SU-DHL-6 (cell line): ENCODE results near the gene UNC5B.

ENCODE experiments used
- H2AFZ ChIP-seq: fragments of 200-600 bp; sonication (generic); 2 replicates; pipeline ENCODE4 v1.6.1; 2014; ENCODE audit warnings: low read depth, mild to moderate bottlenecking, moderate library complexity, mixed read lengths, antibody characterized with exemption, low read length; ENCODE audit not compliant: severe bottlenecking
- H3F3A ChIP-seq: fragments of 200-600 bp; shearing (Covaris generic); 2 replicates; pipeline ENCODE4 v1.6.0; 2016; ENCODE audit warnings: antibody characterized with exemption, mild to moderate bottlenecking; ENCODE audit not compliant: insufficient read depth
- H3K27ac ChIP-seq: fragments of 200-600 bp; sonication (generic); 2 replicates; pipeline ENCODE4 v1.5.1; 2016; ENCODE audit warnings: low read depth, mild to moderate bottlenecking, low read length, moderate library complexity, mixed read lengths
- H3K27me3 ChIP-seq: fragments of 200-600 bp; sonication (generic), shearing (Covaris generic); 2 replicates; pipeline ENCODE4 v1.6.0; 2014; ENCODE audit warnings: mild to moderate bottlenecking, low read length
- H3K36me3 ChIP-seq: fragments of 200-600 bp; sonication (generic); 2 replicates; pipeline ENCODE4 v1.6.1; 2014; ENCODE audit warnings: mild to moderate bottlenecking, low read length, mixed read lengths
- H3K4me2 ChIP-seq: fragments of 300-600, 200-600 bp; shearing (Covaris generic), sonication (generic); 2 replicates; pipeline ENCODE4 v1.6.0; 2014; ENCODE audit warnings: low read length, low read depth, mild to moderate bottlenecking; ENCODE audit not compliant: poor library complexity, severe bottlenecking
- H3K4me3 ChIP-seq: fragments of 200-600 bp; sonication (generic); 2 replicates; pipeline ENCODE4 v1.5.1; 2014; ENCODE audit warnings: antibody characterized with exemption, low read length, mild to moderate bottlenecking, mixed read lengths; ENCODE audit not compliant: insufficient read depth, poor library complexity, severe bottlenecking
- H3K79me2 ChIP-seq: fragments of 200-600 bp; sonication (generic); 2 replicates; pipeline ENCODE4 v1.6.1; 2014; ENCODE audit warnings: mild to moderate bottlenecking, low read length, moderate library complexity; ENCODE audit not compliant: insufficient read depth
- H3K9ac ChIP-seq: fragments of 200-600 bp; sonication (generic); 2 replicates; pipeline ENCODE4 v1.7.0; 2014; ENCODE audit warnings: mild to moderate bottlenecking, low read length
- H3K9me2 ChIP-seq: fragments of 200-600 bp; sonication (generic); replicated peaks from 2 replicates; pipeline ENCODE4 v1.6.1; 2014; ENCODE audit warnings: low read length; ENCODE audit not compliant: insufficient read depth
- H3K9me3 ChIP-seq: fragments of 200-600 bp; sonication (generic); 2 replicates; pipeline ENCODE4 v1.6.1; 2014; ENCODE audit warnings: low read length, mixed read lengths; ENCODE audit not compliant: insufficient read depth
- H4K20me1 ChIP-seq: fragments of 200-600 bp; sonication (generic); 2 replicates; pipeline ENCODE4 v1.6.1; 2014; ENCODE audit warnings: low read depth, mild to moderate bottlenecking, antibody characterized with exemption, low read length, moderate library complexity, mixed read lengths
- CTCF ChIP-seq: fragments of 200-600 bp; sonication (generic); IDR thresholded peaks from one replicate; pipeline ENCODE4 v1.5.1; 2017; ENCODE audit warnings: antibody characterized with exemption, mild to moderate bottlenecking, low read length, moderate library complexity; ENCODE audit not compliant: insufficient read depth, poor library complexity, severe bottlenecking
- EZH2phosphoT487 ChIP-seq: fragments of 200-600 bp; sonication (generic), shearing (Covaris generic); conservative IDR thresholded peaks from 2 replicates; pipeline ENCODE4 v1.6.1; 2018; ENCODE audit warnings: mild to moderate bottlenecking, antibody characterized with exemption, low read length, moderate library complexity, mixed read lengths

The UNC5B gene

DNA sequence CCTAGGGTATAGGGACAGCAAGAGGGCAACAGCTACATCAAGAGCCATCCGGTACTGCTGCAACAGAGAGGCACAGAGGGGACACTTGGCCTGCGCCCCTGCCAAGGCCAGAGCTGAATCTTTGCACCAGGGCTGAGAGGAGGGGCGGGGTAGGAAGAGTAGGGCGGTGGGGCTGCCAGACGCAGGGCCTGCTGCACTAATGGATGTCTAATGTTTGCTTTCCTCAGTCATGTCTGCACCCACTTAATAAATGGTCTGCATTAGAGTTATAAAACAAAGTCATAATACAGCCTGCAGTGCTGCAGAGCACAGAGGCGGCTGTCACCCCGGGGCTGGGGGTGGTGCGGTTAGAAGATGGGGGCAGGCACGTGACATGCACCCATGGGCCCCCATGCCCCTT lies 64.5 kb downstream of the UNC5B start:
- Histone ChIP-seq H3K79me2 (no peaks in the 10 kb centered on the region), H3K9me3 (no peaks in the 10 kb centered on the region), H3K36me3 (no peaks in the 10 kb centered on the region), H3K4me2 (no peak overlapping the region), H3F3A (no peaks in the 10 kb centered on the region), H3K9me2 (no peaks in the 10 kb centered on the region), H3K4me3 (no peak overlapping the region), H3K9ac (no peak overlapping the region), H3K27ac (no peak overlapping the region), H3K27me3 (no peaks in the 10 kb centered on the region), H2AFZ (no peak overlapping the region), H4K20me1 (no peaks in the 10 kb centered on the region)
- TF ChIP-seq CTCF, result no peak
- TF ChIP-seq EZH2phosphoT487, result no peak

DNA sequence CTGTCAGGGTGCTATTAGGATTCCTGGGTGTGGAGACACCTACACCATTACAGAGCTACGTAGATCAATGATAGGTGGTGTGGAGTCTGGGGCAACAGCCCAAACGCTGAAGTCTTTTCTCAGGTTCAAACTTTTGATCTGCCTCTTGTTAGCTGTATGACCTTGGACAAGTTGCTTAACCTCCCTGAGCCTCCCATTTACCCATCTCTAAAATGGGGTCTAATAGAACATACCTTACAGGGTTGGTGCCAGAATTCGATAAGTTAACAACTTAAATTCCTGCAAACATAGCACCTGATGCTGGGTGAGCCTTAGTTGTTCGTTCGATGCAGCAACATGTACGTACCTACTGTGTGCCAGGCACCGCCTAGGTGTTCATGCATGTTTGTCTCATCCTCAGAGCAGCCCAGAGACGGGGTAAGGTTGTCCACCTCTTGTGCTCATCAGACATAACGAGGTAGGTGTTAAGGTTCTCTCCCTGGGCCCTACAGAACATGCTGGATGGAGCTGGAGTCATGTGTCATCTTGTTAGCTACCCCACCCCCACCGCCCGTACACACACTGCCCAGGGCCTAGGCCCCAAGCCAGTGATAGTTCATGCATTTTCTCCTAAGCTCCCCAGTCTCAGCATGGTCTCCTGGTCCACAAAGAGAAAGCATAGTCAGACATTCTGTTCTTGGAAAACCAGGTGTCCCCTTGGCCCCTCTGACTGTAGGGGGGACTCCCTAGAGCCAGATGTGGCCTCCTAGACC lies 65.7 kb downstream of the UNC5B start:
- H2AFZ ChIP-seq, result no peak overlapping the region
- H3K27ac ChIP-seq, result no peak overlapping the region
- H3K36me3 ChIP-seq, result no peaks in the 10 kb centered on the region
- H3K9me2 ChIP-seq, result no peaks in the 10 kb centered on the region
- H3K4me2 ChIP-seq, result no peak overlapping the region
- H3F3A ChIP-seq, result no peaks in the 10 kb centered on the region
- no peaks in the 10 kb centered on the region for H3K79me2 ChIP-seq
- no peak overlapping the region for H3K9ac ChIP-seq
- no peaks in the 10 kb centered on the region for H4K20me1 ChIP-seq
- H3K9me3 ChIP-seq, result no peaks in the 10 kb centered on the region
- H3K27me3 ChIP-seq, result no peaks in the 10 kb centered on the region
- no peak overlapping the region for H3K4me3 ChIP-seq
- TF ChIP-seq EZH2phosphoT487 (no peak), CTCF (no peak)

GRCh38 chr10:71278691-71279588 lies 66.6 kb downstream of the UNC5B start:
- Histone ChIP-seq H3K4me2 (no peak overlapping the region), H3K9me2 (no peaks in the 10 kb centered on the region), H3K4me3 (no peak overlapping the region), H4K20me1 (no peaks in the 10 kb centered on the region), H3K79me2 (no peaks in the 10 kb centered on the region), H3K27ac (no peak overlapping the region), H3K9me3 (no peaks in the 10 kb centered on the region), H3K36me3 (no peaks in the 10 kb centered on the region), H3K9ac (no peak overlapping the region), H3K27me3 (no peaks in the 10 kb centered on the region), H2AFZ (no peak overlapping the region), H3F3A (no peaks in the 10 kb centered on the region)
- TF ChIP-seq EZH2phosphoT487, result no peak
- no peak for TF ChIP-seq CTCF
